ENCODE measurements around the gene DLG5.

DLG5 gene

DNA sequence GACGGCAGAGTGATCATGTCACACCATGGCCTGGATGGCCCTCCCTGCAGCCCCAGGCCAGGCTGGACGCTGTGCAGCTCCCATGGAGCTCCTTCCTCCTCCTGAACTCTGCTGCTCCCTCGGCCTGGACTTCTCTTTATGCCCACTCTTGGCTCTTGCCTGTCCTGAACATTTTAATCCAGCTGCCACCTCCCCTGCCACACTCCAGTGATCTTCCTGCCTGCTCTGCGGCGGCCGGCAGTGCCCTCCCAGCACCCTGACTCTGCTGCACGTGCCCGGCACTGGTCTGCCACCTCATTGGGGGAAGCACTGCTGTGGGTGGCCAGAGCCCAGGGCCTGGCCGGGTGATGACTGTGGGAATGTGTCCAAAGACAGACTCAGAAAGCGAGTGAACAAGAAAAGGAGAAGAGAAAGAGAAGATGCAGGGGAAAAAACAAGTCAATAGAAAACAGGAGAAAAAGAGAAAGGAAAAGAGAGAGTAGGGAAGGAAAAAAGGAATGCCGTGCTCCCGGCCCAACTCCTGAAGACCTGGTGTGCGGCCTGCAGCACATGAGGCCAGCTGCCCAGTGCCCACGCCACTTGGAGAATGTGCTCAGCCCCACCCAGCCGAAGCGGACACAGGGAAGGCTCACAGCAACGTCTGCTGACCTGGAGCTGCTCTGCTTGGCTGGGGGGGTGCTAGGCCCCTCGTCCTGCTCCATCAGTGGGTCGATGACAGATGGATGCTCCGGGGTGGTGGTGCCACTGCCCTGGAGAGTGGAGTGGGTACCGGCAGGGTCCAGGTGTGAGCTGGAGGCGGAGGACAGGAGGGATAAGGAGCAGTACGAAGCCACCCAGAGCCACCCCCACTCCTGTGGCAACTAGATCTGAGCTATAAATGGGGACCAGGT lies 115.9 kb downstream of the DLG5 start:
- no peak overlapping the region for H3K4me3 ChIP-seq (ENCODE audit: low read length)
- no peaks in the 10 kb centered on the region for H3K27me3 ChIP-seq (replicated peaks; ENCODE audit: control insufficient read depth, insufficient read depth, low read length)
- H3K4me1 ChIP-seq (ENCODE audit: control insufficient read depth, insufficient read depth, low read length) = no peaks in the 10 kb centered on the region
- no peak overlapping the region for H3K9ac ChIP-seq (ENCODE audit: low read length)
- H3K9me3 ChIP-seq (ENCODE audit: control insufficient read depth, low read length) = no peaks in the 10 kb centered on the region
- H3K36me3 ChIP-seq (ENCODE audit: control insufficient read depth, insufficient read depth, low read length, severe bottlenecking) = peaks cover 78% of the 10 kb centered on the region
- DNase-seq (ENCODE audit: low read depth) = no peak

- Histone ChIP-seq H3K36me3 (ENCODE audit: control insufficient read depth, insufficient read depth, low read length, severe bottlenecking) (peaks cover 83% of the 10 kb centered on the region), H3K4me1 (ENCODE audit: control insufficient read depth, insufficient read depth, low read length) (no peaks in the 10 kb centered on the region), H3K9me3 (ENCODE audit: control insufficient read depth, low read length) (no peaks in the 10 kb centered on the region), H3K4me3 (ENCODE audit: low read length) (no peak overlapping the region), H3K9ac (ENCODE audit: low read length) (no peak overlapping the region), H3K27me3 (replicated peaks; ENCODE audit: control insufficient read depth, insufficient read depth, low read length) (no peaks in the 10 kb centered on the region)
- no peak for DNase-seq (ENCODE audit: low read depth)
These were observed 117.2 kb downstream of the DLG5 start for GRCh38 chr10:77809336-77809735.

DNA sequence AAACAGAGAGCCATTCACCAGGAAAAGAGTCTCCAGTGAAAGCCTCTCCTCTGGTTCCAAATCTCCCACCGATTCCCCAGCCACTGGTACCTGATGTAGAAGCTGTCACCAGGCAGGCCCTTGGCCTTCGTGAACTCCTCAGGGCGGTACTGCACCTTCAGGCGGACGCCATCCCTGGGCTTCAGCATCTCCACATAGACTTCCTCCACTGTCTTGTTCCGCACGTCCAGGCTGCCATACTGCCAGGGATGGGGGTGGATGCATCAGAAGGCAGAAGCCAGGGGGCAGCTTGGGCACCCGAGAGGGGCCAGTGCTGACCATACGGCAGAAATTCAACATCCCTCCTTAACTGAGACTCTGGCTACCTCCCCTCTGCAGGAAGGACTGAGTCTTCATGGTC lies 118.8 kb downstream of the DLG5 start:
- no peaks in the 10 kb centered on the region for H3K9me3 ChIP-seq (ENCODE audit: control insufficient read depth, low read length)
- H3K27me3 ChIP-seq (replicated peaks; ENCODE audit: control insufficient read depth, insufficient read depth, low read length) = no peaks in the 10 kb centered on the region
- H3K4me3 ChIP-seq (ENCODE audit: low read length) = no peak overlapping the region
- H3K9ac ChIP-seq (ENCODE audit: low read length) = no peak overlapping the region
- H3K36me3 ChIP-seq (ENCODE audit: control insufficient read depth, insufficient read depth, low read length, severe bottlenecking) = peaks cover 93% of the 10 kb centered on the region
- no peaks in the 10 kb centered on the region for H3K4me1 ChIP-seq (ENCODE audit: control insufficient read depth, insufficient read depth, low read length)
- DNase-seq (ENCODE audit: low read depth) = no peak

- Histone ChIP-seq H3K9ac (ENCODE audit: low read length) (no peak overlapping the region), H3K4me1 (ENCODE audit: control insufficient read depth, insufficient read depth, low read length) (peaks cover 8% of the 10 kb centered on the region), H3K9me3 (ENCODE audit: control insufficient read depth, low read length) (no peaks in the 10 kb centered on the region), H3K36me3 (ENCODE audit: control insufficient read depth, insufficient read depth, low read length, severe bottlenecking) (peaks cover 83% of the 10 kb centered on the region), H3K4me3 (ENCODE audit: low read length) (no peak overlapping the region), H3K27me3 (replicated peaks; ENCODE audit: control insufficient read depth, insufficient read depth, low read length) (no peaks in the 10 kb centered on the region)
- DNase-seq (ENCODE audit: low read depth) = no peak
These were observed 119.9 kb downstream of the DLG5 start for GRCh38 chr10:77806511-77807157.

DNA sequence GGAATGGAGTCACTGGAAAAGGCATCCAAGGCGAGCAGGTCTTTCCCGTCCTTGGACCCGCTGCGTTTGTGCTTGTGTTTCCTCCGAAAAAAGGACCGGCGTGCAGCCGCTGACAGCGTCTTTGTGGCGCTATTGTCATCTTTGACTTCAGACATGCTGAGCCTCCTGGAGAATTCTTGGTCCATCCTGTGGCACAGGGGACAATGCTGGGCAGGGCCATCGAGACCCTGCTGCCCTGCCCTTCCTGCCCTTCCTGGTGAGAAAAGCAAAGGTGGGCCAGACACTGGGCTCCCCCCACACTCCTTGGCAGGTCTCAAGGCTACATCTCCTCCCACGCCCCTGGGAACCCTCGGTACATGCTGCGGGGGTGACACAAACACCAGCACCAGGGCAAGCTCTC lies 120.9 kb downstream of the DLG5 start:
- H3K27me3 ChIP-seq (replicated peaks; ENCODE audit: control insufficient read depth, insufficient read depth, low read length) = no peaks in the 10 kb centered on the region
- H3K4me1 ChIP-seq (ENCODE audit: control insufficient read depth, insufficient read depth, low read length) = peaks cover 18% of the 10 kb centered on the region
- no peak overlapping the region for H3K9ac ChIP-seq (ENCODE audit: low read length)
- DNase-seq (ENCODE audit: low read depth) = no peak
- H3K36me3 ChIP-seq (ENCODE audit: control insufficient read depth, insufficient read depth, low read length, severe bottlenecking) = peaks cover 74% of the 10 kb centered on the region
- H3K9me3 ChIP-seq (ENCODE audit: control insufficient read depth, low read length) = no peaks in the 10 kb centered on the region
- no peak overlapping the region for H3K4me3 ChIP-seq (ENCODE audit: low read length)

GRCh38 chr10:77804371-77804770 lies 122.2 kb downstream of the DLG5 start:
- Histone ChIP-seq H3K4me1 (ENCODE audit: control insufficient read depth, insufficient read depth, low read length) (peaks cover 18% of the 10 kb centered on the region), H3K36me3 (ENCODE audit: control insufficient read depth, insufficient read depth, low read length, severe bottlenecking) (peaks cover 68% of the 10 kb centered on the region), H3K9ac (ENCODE audit: low read length) (no peak overlapping the region), H3K27me3 (replicated peaks; ENCODE audit: control insufficient read depth, insufficient read depth, low read length) (no peaks in the 10 kb centered on the region), H3K4me3 (ENCODE audit: low read length) (no peak overlapping the region), H3K9me3 (ENCODE audit: control insufficient read depth, low read length) (no peaks in the 10 kb centered on the region)
- no peak for DNase-seq (ENCODE audit: low read depth)

DNA sequence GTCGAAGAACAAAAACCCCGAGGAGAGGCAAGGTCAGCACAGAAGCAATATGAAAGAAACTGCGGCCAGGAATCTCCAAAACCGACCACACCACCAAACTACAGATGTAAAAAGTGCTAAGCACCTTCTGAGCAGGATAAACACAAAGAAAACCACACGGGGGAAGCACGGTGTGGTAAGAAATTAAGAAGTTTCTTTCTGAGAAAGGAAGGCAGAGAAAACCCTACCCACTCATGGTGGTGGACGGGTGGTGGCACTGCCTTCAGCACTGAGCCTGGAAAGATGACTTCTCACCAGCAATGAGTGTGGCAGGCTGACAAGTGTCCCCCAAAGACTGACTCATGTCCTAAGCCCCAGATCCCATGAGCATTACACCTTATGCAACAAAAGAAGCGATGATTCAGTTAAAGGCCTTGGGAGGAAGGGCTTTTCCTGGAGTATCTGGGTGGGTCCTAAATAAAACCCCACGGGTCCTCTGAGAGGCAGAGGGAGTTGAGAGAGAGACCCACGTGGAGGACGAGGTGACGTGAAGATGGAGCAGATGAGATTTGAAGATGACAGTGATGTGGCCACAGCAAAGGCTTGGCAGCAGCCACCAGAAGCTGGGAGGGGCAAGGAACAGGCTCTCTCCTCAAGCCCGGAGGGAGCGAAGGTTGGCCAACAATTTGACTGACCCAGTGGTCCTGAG lies 124.9 kb downstream of the DLG5 start:
- Histone ChIP-seq H3K4me3 (ENCODE audit: low read length) (no peak overlapping the region), H3K9ac (ENCODE audit: low read length) (no peak overlapping the region), H3K4me1 (ENCODE audit: control insufficient read depth, insufficient read depth, low read length) (peaks cover 18% of the 10 kb centered on the region), H3K27me3 (replicated peaks; ENCODE audit: control insufficient read depth, insufficient read depth, low read length) (no peaks in the 10 kb centered on the region), H3K9me3 (ENCODE audit: control insufficient read depth, low read length) (no peaks in the 10 kb centered on the region), H3K36me3 (ENCODE audit: control insufficient read depth, insufficient read depth, low read length, severe bottlenecking) (peaks cover 68% of the 10 kb centered on the region)
- DNase-seq (ENCODE audit: low read depth) = peak; percentile 6

DNA sequence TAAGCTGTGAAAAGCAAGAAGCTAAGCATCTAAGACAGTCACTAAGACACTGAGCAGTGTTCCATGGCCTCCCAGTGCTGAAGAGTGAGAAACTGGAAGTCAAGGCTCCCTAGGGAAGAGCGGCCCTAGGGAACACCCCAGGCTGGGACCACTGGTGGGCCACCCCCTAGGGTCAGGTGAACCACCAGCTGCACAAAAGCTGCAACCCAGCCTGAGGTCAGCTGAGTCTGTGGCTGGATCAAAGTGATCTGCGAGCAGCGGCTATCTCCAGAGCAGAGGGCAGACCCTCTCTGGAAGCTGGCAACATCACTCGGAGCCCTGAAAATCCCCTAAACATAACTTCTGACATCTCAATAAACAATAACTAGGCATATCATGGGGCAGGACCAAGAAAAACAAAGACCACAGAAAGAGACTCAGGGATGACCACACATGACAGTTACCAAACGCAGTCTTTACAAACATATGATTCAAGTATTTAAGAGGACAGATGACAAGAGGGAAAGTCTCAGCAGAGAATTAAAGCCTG lies 125.8 kb downstream of the DLG5 start:
- no peak overlapping the region for H3K4me3 ChIP-seq (ENCODE audit: low read length)
- no peak for DNase-seq (ENCODE audit: low read depth)
- H3K27me3 ChIP-seq (replicated peaks; ENCODE audit: control insufficient read depth, insufficient read depth, low read length) = no peaks in the 10 kb centered on the region
- H3K9me3 ChIP-seq (ENCODE audit: control insufficient read depth, low read length) = no peaks in the 10 kb centered on the region
- peaks cover 66% of the 10 kb centered on the region for H3K36me3 ChIP-seq (ENCODE audit: control insufficient read depth, insufficient read depth, low read length, severe bottlenecking)
- peaks cover 18% of the 10 kb centered on the region for H3K4me1 ChIP-seq (ENCODE audit: control insufficient read depth, insufficient read depth, low read length)
- H3K9ac ChIP-seq (ENCODE audit: low read length) = no peak overlapping the region

DNA sequence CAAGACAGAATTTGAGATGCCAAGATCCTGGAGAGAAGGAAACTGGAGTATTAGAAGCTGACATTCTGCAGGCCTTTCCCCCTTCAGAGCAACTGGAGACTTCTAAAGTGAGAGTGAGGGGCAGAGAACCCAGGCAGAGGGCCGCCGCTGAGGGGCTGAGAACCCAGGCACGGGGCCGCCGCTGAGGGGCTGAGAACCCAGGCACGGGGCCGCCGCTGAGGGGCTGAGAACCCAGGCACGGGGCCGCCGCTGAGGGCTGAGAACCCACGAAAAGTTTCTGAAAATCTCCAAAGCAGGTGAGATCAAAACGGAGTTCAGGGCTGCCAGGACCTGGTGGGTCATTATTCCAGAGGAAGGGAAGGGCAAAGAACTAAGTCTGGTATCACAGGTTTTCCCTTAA lies 126.2 kb downstream of the DLG5 start:
- Histone ChIP-seq H3K4me1 (ENCODE audit: control insufficient read depth, insufficient read depth, low read length) (peaks cover 18% of the 10 kb centered on the region), H3K27me3 (replicated peaks; ENCODE audit: control insufficient read depth, insufficient read depth, low read length) (no peaks in the 10 kb centered on the region), H3K36me3 (ENCODE audit: control insufficient read depth, insufficient read depth, low read length, severe bottlenecking) (peaks cover 66% of the 10 kb centered on the region), H3K9ac (ENCODE audit: low read length) (no peak overlapping the region), H3K4me3 (ENCODE audit: low read length) (no peak overlapping the region), H3K9me3 (ENCODE audit: control insufficient read depth, low read length) (no peaks in the 10 kb centered on the region)
- DNase-seq (ENCODE audit: low read depth) = no peak

- H3K4me1 ChIP-seq (ENCODE audit: control insufficient read depth, insufficient read depth, low read length) = peaks cover 18% of the 10 kb centered on the region
- H3K36me3 ChIP-seq (ENCODE audit: control insufficient read depth, insufficient read depth, low read length, severe bottlenecking) = peaks cover 66% of the 10 kb centered on the region
- no peaks in the 10 kb centered on the region for H3K27me3 ChIP-seq (replicated peaks; ENCODE audit: control insufficient read depth, insufficient read depth, low read length)
- no peaks in the 10 kb centered on the region for H3K9me3 ChIP-seq (ENCODE audit: control insufficient read depth, low read length)
- no peak overlapping the region for H3K4me3 ChIP-seq (ENCODE audit: low read length)
- DNase-seq (ENCODE audit: low read depth) = no peak
- H3K9ac ChIP-seq (ENCODE audit: low read length) = no peak overlapping the region
These were observed 127.2 kb downstream of the DLG5 start for GRCh38 chr10:77799352-77799751.

DNA sequence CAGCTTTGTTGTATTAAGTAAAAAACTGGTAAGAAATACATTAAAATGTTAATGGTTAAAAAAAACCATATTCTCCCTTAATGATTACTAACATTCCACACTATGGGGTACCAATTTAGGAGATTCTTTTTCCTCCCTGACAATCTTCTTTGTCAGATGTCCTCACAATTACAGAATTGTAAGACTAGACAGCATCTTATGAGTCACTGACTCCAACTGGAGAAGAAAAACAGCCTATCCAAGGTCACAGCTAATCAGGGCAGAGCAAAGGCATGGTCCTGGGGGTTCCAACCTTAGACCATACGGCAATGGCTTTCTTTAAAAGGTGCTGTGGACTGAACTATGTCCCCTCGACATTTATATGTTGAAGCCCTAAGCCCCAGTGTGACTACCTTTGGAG lies 127.6 kb downstream of the DLG5 start:
- Histone ChIP-seq H3K9ac (ENCODE audit: low read length) (no peak overlapping the region), H3K4me1 (ENCODE audit: control insufficient read depth, insufficient read depth, low read length) (peaks cover 18% of the 10 kb centered on the region), H3K27me3 (replicated peaks; ENCODE audit: control insufficient read depth, insufficient read depth, low read length) (no peaks in the 10 kb centered on the region), H3K9me3 (ENCODE audit: control insufficient read depth, low read length) (no peaks in the 10 kb centered on the region), H3K36me3 (ENCODE audit: control insufficient read depth, insufficient read depth, low read length, severe bottlenecking) (peaks cover 65% of the 10 kb centered on the region), H3K4me3 (ENCODE audit: low read length) (no peak overlapping the region)
- peak; percentile 5 for DNase-seq (ENCODE audit: low read depth)

All from adipocyte (in vitro differentiated cells).